Stimulated activated CD4-positive, alpha-beta T cell treated with anti-CD3 and anti-CD28 coated beads, Interleukin-2, amount 100 ng/mL, for 48 hours (primary cell): ENCODE measurements around the gene SMYD5.

Experiments used
- DNase-seq, 2 donors: peaks; one replicate each; pipeline ENCODE4 v3.0.0-alpha.2; 2020

The SMYD5 gene

DNA sequence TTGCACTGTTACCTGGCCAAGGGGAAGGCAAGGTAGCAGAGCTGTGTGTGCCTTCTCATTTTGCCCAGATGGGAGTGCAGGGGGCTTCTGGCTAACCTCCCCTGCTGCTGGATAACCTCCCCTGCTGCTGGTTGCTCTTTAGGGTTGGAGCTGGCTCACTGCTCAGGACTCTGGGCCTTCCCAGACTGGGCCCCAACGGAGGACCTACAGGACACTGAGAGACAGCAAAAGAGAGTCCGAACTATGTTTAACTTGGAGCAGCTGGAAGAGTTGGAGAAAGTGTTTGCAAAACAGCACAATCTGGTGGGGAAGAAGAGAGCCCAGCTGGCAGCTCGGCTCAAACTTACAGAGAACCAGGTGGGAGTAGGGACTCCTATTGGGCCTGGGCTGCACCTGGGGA lies 5.8 kb upstream of the SMYD5 start:
- no peak for DNase-seq

DNA sequence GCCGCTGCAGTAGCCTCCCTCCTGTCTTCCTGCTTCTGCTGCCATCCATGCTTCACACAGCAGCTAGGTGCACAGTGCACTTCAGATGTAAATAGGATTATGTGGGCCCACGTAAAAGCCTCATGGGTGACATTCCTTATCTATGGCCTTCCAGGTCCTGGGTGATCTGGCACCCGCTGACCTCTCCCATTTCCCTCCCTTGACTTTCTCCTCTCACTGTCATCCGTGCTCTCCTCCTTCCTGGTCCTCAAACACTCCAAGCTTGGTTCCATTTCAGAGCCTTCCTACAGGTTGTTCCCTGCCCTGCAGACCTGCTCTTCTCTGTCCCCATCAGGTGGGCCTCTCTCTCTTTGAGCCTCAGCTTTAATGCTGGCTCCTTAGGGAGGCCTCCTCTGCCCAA lies 4.0 kb upstream of the SMYD5 start:
- no peak for DNase-seq

DNA sequence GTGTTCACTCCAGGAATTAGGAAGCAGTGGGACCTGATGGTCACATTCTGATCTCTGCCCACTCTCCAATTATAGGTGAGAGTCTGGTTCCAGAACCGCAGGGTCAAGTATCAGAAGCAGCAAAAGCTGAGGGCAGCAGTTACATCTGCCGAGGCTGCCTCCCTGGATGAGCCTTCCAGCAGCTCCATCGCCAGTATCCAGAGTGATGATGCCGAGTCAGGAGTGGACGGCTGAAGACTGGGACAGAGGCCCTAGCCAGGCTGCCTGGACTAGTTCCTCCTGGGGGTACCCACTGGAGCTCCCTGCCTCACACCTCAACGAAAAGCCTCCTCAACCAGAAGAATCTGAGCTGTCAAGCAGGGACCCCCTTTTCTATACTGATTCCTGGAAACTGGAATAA lies 3.3 kb upstream of the SMYD5 start:
- DNase-seq: no peak

DNA sequence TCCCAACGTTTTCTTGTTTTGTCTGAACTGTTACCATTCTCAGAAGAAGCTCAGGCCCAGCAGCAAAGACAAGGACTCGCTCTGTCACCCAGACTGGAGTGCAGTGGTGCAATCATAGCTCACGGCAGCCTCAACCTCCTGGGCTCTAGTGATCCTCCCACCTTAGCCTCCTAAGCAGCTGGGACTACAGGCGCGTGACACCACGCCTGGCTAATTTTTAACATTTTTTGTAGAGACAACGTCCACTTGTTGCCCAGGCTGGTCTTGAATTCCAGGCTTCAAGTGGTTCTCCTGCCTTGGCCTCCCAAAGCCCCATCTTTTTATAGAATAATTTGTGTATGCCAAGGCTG lies 2.0 kb upstream of the SMYD5 start:
- no peak for DNase-seq

DNA sequence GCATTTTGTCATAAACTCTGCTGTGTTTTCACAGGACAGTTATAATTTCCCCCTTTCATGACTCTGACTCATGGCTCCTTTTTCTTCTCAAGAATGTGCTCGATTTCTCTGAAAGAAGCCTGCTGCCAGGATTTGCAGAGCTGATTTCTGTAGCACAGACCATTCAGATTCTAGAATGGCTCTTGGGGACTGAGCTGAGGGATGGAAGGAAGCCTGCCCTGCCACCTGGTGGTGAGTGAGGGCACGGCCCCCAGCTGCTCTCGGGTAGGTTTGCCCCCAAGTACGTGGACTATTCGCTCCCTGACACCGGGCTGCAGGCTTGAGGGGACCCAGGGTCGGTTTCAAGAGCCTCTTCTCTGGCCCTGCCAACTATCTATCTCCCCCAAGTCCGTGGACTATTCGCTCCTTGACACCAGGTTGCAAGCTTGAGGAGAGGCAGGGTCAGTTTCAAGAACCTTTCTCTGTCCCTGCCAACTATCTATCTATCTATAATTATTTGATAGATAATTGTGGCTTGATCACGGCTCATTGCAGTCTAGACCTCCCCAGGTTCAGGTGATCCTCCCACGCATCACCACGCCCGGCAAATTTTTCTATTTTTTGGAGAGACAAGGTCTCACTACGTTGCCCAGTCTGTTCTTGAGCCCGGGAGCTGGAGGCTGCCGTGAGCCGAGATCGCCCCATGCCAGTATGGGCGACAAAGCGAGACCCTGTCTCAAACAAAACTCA lies 1.4 kb upstream of the SMYD5 start:
- DNase-seq: peak; percentile 69 to 77

DNA sequence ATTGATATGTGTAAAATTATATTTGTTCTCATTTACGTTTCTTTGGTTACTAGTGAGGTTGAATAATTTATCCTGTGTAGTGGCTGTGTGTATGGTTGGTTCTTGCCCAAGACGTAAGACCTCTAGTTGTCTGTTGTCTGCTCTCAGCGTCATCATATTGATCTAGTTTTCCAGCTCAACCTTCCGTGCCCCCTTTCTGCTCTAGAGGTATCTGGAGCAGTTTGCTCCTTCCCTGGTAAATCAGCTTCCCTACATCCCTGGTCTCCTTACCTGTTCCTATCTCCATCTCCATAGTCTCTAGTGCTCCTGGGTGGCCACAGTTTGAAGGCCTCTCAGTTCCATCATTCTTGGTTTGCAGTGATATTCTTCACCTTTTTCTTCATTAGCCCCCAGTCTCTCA lies 1.2 kb downstream of the SMYD5 start:
- no peak for DNase-seq

DNA sequence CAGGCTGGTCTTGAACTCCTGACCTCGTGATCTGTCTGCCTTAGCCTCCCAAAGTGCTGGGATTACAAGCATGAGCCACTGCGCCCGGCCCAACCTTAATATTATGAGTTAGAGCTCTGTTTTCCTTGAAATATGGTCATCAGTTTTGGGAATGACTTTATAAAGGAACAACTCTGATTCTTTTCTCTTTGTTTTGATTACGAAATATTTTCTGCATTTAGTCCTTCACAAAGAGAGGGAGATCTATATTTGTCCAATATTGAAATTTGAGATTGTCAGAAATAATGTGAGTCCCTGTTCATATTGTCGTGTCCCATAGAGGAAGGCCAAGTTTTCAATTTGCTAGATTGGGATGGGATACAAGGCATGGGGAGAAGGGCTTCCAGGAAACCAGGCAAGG lies 3.1 kb downstream of the SMYD5 start:
- no peak for DNase-seq

DNA sequence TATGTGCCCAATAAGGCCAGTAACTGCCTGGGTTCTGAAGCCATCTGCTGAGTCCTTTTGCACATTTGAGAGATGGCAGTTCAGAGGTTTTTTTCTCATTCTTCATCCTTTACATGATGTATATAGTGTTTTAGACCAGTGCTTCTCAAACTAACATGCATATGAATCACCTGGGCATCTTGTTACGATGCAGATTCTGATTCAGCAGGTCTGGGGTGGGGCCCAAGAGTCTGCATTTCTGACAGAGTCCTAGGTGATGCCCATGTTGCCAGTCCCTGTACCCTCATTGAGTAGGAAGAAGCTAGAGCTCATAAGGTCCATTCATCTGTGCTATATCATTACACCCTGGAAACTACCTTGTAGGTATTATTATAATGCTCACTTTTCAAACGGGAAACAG lies 3.8 kb downstream of the SMYD5 start:
- DNase-seq: no peak

DNA sequence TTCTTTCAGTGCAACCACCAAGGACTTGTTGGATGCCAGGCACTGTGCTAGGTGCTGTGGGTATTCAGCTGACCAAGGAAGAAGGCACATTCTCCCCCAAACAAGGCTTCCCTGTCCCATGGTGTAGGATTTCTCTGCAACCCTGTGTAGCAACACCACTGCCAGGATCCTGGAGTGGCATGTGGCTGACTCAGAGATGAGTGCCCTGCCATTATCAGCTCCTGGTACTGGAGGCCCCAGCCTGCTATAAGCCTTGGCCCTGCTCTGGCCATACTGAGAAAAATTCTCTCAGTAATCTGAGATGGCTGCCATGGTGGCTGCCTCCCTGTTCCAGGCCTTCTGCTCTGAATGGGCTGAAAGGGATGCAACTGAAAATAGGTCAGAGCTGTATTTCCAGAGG lies 4.3 kb downstream of the SMYD5 start:
- no peak for DNase-seq

DNA sequence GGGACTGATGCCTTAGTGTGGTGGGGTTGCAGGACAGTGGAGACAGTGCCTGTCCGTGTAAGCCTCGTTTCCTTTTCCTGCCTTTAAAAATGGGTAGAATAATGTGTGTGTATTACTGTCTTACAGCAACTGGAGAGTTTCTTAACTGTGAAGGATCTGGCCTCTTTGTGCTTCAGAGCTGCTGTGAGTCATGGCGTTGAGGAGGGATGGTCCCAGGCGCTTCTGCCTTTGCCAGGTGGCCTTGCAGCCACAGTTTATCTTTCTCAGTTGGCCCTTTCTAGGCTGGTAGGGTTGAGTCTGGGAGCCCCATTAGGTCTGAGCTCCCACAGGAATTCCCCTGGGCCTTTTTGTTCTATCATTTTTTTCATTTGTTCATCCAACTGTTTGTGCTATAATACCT lies 9.8 kb downstream of the SMYD5 start:
- DNase-seq: no peak

DNA sequence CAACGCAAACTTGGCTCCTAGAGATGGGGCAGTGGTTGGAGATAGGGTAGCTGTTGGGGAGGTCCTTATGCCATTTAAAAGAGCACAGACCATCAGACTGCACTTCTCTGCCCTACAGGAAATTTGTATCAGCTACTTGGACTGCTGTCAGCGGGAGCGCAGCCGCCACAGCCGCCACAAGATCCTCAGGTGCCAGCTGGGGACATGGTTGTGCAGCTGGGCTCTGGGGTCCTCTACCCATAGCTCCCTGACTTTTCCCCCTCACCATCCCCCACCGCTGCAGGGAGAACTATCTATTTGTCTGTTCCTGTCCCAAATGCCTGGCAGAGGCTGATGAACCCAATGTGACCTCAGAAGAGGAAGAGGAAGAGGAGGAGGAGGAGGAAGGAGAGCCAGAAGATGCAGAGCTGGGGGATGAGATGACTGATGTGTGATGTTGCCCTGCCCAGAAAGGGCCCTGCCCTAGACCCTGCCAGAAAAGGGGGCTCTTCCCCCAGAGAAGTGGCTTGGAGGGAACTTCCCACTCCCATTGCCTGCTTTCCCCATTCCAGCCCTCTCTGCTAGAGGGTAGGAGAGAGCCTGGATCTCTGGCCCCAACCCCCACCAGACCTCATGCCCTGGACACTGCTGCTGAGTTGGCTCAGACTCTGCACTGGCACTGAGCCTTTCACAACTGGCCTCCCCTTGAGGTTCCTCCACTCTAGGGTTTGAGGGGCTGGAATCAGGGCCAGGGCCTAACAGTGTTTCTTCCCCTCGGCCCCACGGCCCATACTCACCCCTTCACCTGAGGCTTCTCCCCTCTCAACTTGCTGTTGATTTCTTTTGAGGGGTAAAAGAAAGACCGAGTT lies 11.7 kb downstream of the SMYD5 start:
- no peak for DNase-seq

DNA sequence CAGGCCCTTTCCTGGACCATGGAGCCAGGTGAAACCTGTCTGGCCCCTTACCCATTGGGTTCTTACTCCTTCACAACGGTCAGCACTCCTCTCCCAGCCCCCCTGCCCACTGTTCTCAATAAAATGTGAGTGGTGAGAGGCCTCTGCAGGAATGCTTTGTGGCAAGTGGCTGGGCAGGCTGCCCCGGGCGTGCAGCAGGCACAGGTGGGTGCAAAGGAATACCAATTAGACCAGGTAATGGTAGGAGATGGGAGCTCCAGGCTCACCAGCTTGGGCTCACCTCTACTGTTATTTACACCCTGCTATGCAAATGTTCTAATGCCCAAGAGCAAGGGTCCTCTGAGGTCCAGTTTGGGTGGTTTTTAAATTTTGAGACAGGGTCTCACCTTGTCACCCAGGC lies 13.0 kb downstream of the SMYD5 start:
- DNase-seq: no peak

DNA sequence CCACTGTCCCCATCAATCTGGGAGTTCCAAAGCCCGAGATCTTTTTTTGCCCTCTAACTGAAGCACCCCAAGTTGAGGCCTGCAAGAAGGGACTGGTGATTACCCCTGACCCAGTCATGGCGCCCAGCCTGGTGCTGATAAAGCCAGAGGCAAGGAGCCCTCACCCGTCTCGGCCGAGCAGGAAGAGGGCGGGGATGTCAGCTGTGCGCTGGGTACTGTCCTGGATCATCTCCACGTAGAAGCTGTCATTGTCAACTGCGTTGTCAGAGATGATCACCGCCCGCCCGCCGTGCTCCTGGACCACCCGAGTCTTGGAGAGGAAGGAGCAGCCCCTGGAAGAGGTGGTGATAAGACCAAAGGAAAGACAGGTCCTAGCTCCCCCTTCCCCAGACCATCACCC lies 14.6 kb downstream of the SMYD5 start:
- DNase-seq: no peak

DNA sequence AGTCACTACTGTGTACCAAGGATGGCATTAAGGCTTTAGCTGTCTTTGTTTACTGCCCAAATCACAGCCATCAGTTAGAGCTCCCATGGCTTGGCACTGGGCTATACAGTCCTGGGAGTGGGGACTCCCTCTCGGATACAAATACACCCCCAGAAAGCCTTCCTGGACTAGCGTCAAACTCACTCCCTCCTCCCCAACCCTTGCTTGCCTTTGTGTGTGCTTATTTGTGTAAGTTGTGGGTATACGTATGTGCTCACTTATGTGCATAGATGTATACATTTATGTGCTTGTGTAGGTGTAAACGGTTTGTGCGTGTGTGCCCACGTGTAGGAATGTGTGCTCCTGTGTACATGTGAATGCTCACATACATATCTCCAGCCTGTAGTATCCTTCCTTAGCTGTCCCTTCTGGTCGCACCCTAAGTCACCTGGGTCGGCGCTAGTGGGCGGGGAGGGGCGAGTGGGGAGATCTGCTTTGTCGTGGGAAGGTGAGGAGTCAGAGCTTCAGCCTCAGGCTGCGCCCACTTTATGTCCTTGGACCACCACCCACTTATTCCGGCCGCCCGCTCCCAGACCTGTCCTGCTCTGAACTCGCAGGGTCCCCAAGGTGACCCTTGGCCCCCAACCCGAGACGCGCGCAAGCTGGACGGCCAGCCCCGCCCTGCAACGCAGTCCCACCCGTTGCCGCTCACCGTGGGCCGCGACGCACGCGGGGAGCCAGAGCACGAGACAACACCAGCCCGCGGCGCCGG lies 18.5 kb downstream of the SMYD5 start:
- DNase-seq: no peak

DNA sequence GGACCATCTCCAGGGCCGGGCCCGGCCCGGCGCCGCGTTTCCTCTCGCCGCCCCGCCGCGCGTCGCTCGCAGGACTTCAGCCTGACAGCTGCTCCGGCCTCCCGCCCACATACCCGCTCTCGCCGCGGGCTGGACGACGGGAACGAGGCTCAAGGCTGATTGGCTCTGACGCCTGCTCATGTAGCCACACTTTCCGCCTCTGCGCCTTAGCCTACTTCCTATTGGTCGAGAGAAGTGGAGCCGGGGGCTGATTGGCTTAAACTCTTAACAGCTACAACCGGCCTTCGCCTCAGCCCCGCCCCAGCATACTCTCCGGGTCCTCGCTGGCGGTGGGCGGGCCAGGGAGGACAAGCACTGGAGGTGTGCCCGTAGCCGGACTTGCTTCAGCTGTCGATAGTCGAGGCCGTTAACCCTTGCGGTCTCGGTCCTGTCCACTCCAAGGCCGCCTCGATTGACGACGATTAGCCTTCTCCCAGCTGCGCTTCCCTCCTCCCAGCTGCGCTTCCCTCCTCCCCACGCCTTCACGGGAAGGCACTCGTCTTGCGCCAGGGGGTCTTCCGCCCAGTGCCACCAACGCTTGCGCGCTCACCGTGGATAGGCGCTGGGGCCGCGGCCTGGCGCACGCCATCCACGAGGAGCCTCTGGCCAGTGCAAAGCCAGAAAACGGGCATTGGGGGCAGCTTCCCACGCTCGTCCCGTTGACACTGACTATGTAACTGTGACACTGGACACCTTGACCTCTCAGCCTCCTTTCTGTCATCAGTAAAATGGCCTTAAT lies 19.3 kb downstream of the SMYD5 start, which contains the start of gene PRADC1:
Gene PRADC1 (minus strand): TSS at position 86 of the 778 bp plus-strand sequence. CDS start 79 bp downstream, at position 7.
- peak; percentile 85 to 88 for DNase-seq

DNA sequence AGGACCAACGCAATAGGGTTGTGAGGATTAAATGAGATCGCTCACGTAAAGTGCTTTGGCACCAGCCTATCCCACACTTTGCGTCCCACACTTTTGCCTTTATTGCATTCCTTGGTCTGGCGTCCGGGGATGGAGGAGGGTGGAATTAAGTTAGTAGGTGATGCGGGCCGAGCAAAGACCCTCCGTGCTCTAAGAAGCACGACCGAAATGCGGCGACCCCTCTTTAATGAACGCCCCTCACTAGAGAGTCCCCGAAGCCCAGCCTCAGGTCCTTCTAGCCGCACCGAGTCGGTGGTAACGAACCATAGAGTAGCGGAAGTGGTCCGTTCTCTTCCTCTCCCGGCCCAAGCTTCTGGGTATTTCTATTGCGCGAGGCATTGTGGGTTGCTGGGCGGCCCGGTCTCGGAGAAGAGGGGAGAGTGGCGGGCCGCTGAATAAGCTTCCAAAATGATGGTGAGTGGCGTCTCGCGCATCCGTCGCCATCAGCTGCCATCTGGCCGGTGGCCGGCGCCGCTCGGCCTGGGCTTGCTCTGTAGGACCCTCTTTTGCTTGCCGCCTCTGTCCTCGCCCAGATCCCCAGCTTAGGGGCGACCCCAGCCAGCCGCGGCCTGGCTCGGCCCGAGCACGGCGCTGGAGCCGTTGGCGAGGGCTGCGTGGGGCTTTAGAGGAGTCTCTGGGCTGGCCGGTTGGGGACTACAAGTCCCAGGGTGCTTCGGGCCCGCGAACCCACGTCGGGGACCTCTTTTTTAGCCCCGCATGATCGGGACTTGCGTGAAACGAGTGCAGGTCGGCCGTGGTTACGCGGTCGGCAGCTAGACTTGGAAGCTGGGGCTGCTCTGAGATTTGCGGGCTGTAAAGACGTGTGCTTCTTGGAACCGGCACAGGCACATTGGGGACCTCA lies 20.1 kb downstream of the SMYD5 start, which contains the start of gene CCT7:
Gene CCT7 (plus strand): TSS at position 377 of the 901 bp plus-strand sequence. CDS start 71 bp downstream, at position 448.
- DNase-seq: peak; percentile 78 to 80

DNA sequence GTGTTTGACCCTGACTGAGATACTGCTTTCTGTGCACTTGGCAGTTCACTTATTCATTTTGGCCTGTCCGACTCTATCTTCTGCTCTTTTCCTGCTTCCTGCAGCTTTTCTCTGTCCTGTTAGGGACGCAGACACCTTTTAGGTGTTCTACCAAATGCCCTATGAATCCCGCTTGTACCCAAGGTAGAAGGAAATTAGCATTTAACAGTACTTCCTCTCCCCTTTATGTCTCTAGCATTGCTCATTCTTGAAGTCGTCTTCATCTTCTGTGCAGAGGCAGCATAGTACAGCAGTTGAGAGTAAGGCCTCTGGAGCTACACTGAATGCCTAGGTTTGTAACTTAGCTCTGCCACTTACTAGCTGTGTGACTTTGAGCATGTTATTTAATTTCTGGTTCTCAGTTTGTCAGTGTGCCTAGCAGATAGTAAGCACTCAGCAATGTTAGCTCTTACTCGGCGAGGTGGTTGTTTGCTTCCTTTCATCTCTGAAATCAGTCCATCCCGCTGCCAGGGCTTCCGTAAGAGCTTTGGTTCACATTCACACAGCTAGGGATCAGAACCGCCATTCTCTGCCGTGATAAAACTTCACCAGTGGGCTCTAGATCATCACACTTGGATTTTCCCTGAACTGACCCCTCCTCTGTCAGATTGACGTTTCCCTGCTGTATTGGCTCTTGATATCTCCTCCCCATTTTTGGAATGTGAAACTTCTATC lies 21.4 kb downstream of the SMYD5 start:
- no peak for DNase-seq

DNA sequence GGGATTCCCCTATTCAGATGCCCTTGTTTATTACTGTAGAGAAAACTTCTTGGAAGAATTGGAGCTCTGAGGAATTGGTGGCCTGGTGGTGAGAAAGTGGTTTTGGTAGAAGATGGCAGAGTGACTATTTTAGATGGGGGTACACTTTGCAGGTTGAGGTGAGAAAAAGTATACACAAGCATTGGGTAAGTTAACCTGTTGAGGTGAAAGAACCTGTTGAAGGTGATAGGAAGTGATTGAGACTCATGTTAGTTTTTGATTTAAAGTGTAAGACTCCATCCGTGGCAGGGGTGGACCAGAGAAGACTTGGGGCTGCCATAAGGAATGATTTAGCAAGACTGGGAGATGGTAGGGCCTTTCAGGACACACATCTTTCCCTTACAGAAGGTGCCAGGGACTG lies 23.1 kb downstream of the SMYD5 start:
- DNase-seq: no peak

DNA sequence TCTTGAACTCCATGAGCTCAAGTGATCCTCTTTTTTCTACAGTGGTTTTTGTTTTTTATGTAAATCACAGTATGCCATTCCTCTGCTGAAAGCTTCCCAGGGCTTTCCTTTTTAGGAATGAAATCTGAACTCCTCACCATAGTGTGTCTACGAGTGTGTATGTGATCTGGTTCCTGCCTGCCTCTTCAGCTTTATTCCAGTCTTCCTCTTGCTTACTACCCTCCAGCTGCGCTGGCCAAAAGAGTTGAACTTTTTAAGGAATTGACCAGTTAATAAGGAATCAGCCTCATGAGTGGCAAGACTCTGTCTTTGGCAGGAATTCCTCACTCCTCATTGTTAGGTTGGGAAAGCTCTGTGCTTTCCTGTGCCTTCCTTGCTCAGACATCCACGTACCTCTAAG lies 24.1 kb downstream of the SMYD5 start:
- DNase-seq: no peak

DNA sequence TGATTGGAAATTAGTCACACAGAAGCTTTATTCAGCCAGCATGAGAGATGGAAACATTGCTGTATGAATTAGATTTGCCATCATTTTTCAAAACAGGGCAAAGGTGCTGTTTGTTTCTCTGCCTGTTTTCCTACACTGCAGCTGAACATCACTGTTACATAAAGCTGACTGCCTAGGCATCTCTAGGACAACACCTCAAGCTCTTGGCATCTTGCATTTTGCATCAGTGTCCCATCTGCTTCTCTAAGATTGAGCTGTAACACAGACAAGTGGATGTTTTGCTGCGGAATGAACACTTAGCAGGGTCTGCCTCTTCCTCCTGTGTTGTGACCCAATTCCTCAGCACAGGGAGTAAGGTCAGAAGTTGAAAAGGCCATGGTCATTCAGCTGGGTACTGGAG lies 24.9 kb downstream of the SMYD5 start:
- DNase-seq: no peak

DNA sequence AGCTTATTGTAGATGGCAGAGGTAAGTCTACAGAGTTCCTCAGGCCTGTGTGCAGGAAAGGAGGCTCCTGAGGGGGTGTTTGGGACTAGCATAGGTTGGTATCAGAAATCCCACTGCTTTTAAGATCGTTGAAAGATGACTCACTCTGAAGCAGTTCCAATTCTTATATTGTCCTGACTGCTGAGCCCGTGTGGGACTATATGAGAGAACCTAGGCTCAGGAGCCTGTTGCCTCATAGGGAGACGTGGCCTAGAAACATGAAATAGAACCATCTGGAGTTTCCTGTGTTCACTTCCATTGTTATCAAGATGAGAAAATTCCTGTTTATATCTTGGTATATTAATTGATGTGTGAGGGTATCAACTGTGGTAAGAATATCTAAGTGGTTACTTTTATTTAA lies 25.7 kb downstream of the SMYD5 start:
- DNase-seq: no peak
